H9 (cell line): Measurements from ENCODE around the gene FBXO34. TPM values are rescaled to one million over a fixed set of nuclear protein-coding genes. Genes with fewer than 3 reads are reported as not detected.

Experiments used
- DNase-seq: peaks from one replicate; pipeline ENCODE4 v3.0.0-alpha.2; 2017
- H2AFZ ChIP-seq: one replicate; pipeline ENCODE4 v1.6.1; 2013; ENCODE audit warnings: mild to moderate bottlenecking, low read length, control low read depth, moderate library complexity
- H2AK5ac ChIP-seq: 2 replicates; pipeline ENCODE4 v1.6.1; 2013; ENCODE audit warnings: low read length, control low read depth, mixed read lengths; ENCODE audit not compliant: insufficient read length
- H2BK120ac ChIP-seq: one replicate; pipeline ENCODE4 v1.6.1; 2013; ENCODE audit warnings: low read depth, mild to moderate bottlenecking, low read length, control low read depth, inconsistent platforms; ENCODE audit not compliant: poor library complexity, severe bottlenecking
- H2BK12ac ChIP-seq: 2 replicates; pipeline ENCODE4 v1.6.1; 2013; ENCODE audit warnings: low read length, control low read depth, mixed read lengths, low read depth; ENCODE audit not compliant: insufficient read length
- H2BK15ac ChIP-seq: 2 replicates; pipeline ENCODE4 v1.6.1; 2013; ENCODE audit warnings: low read depth, low read length, control low read depth
- H2BK20ac ChIP-seq: one replicate; pipeline ENCODE4 v1.6.1; 2013; ENCODE audit warnings: low read depth, mild to moderate bottlenecking, low read length, control low read depth, inconsistent platforms; ENCODE audit not compliant: poor library complexity, severe bottlenecking
- H2BK5ac ChIP-seq: 2 replicates; pipeline ENCODE4 v1.6.1; 2013; ENCODE audit warnings: low read length, control low read depth, mixed read lengths; ENCODE audit not compliant: insufficient read length
- H3K14ac ChIP-seq: 2 replicates; pipeline ENCODE4 v1.6.1; 2013; ENCODE audit warnings: low read length, control low read depth; ENCODE audit not compliant: insufficient read depth
- H3K18ac ChIP-seq: 2 replicates; pipeline ENCODE4 v1.6.1; 2013; ENCODE audit warnings: low read depth, mild to moderate bottlenecking, mixed read lengths, low read length, control low read depth; ENCODE audit not compliant: insufficient read length
- H3K23ac ChIP-seq: 2 replicates; pipeline ENCODE4 v1.6.1; 2013; ENCODE audit warnings: low read length, control low read depth, mixed read lengths, low read depth; ENCODE audit not compliant: insufficient read length
- H3K23me2 ChIP-seq: 2 replicates; pipeline ENCODE4 v1.6.1; 2013; ENCODE audit warnings: low read depth, mild to moderate bottlenecking, mixed read lengths, low read length, control low read depth; ENCODE audit not compliant: insufficient read length, poor library complexity, severe bottlenecking
- H3K27ac ChIP-seq: 2 replicates; pipeline ENCODE4 v1.5.1; 2013; ENCODE audit warnings: low read length, control low read depth, mixed read lengths, low read depth; ENCODE audit not compliant: insufficient read length
- H3K27me3 ChIP-seq: 2 replicates; pipeline ENCODE4 v1.6.1; 2013; ENCODE audit warnings: low read length, control low read depth, inconsistent platforms; ENCODE audit not compliant: insufficient read depth
- H3K4ac ChIP-seq: 2 replicates; pipeline ENCODE4 v1.6.1; 2013; ENCODE audit warnings: low read depth, mild to moderate bottlenecking, control low read depth, inconsistent platforms, low read length, moderate library complexity
- H3K4me1 ChIP-seq: 2 replicates; pipeline ENCODE4 v1.6.1; 2013; ENCODE audit warnings: low read length, control low read depth, inconsistent platforms; ENCODE audit not compliant: insufficient read depth
- H3K4me2 ChIP-seq: 2 replicates; pipeline ENCODE4 v1.6.1; 2013; ENCODE audit warnings: low read length, control low read depth, mixed read lengths; ENCODE audit not compliant: insufficient read length, insufficient read depth
- H3K56ac ChIP-seq: 2 replicates; pipeline ENCODE4 v1.6.1; 2013; ENCODE audit warnings: low read depth, mild to moderate bottlenecking, mixed read lengths, low read length, control low read depth; ENCODE audit not compliant: insufficient read length
- H3K79me1 ChIP-seq: 2 replicates; pipeline ENCODE4 v1.6.1; 2013; ENCODE audit warnings: low read depth, mild to moderate bottlenecking, moderate library complexity, low read length, control low read depth, inconsistent platforms; ENCODE audit not compliant: insufficient read depth, poor library complexity, severe bottlenecking
- H3K79me2 ChIP-seq: 2 replicates; pipeline ENCODE4 v1.6.1; 2013; ENCODE audit warnings: low read length, control low read depth, inconsistent platforms; ENCODE audit not compliant: insufficient read depth
- H3K9ac ChIP-seq: 2 replicates; pipeline ENCODE4 v1.6.1; 2013; ENCODE audit warnings: low read length, control low read depth, mixed read lengths; ENCODE audit not compliant: insufficient read length; ENCODE audit errors: extremely low read depth
- H3K9me3 ChIP-seq: one replicate; pipeline ENCODE4 v1.6.1; 2013; ENCODE audit warnings: low read depth, low read length, inconsistent platforms; ENCODE audit not compliant: control insufficient read depth
- H3T11ph ChIP-seq: one replicate; pipeline ENCODE4 v1.6.1; 2013; ENCODE audit warnings: mild to moderate bottlenecking, low read length, control low read depth, inconsistent platforms
- H4K20me1 ChIP-seq: one replicate; pipeline ENCODE4 v1.6.1; 2013; ENCODE audit not compliant: control insufficient read depth, insufficient read length, insufficient read depth
- H4K5ac ChIP-seq: 2 replicates; pipeline ENCODE4 v1.6.1; 2013; ENCODE audit warnings: low read depth, mild to moderate bottlenecking, mixed read lengths, low read length, control low read depth; ENCODE audit not compliant: insufficient read length
- H4K8ac ChIP-seq: replicated peaks from 2 replicates; pipeline ENCODE4 v1.6.1; 2013; ENCODE audit warnings: low read length, control low read depth, mixed read lengths, low read depth; ENCODE audit not compliant: insufficient read length
- H4K91ac ChIP-seq: 2 replicates; pipeline ENCODE4 v1.6.1; 2013; ENCODE audit warnings: low read depth, mild to moderate bottlenecking, moderate library complexity, mixed read lengths, low read length, control low read depth; ENCODE audit not compliant: insufficient read length
- H3K27ac Mint-ChIP-seq, 3 experiments: 2 replicates in 2 of 3; 3 replicates in 1 of 3; pipeline ENCODE4 v1.8.0; 2020 to 2021; ENCODE audit warnings: mixed read lengths in 3 of 3, mild to moderate bottlenecking in 1 of 3, moderate library complexity in 1 of 3
- H3K27me3 Mint-ChIP-seq: 2 replicates; pipeline ENCODE4 v1.8.0; 2021; ENCODE audit warnings: low read depth, mild to moderate bottlenecking, moderate library complexity, mixed read lengths
- H3K36me3 Mint-ChIP-seq, 3 experiments: 2 replicates in 2 of 3; 3 replicates in 1 of 3; pipeline ENCODE4 v1.8.0; 2020 to 2021; ENCODE audit warnings: low read depth in 3 of 3, mixed read lengths in 3 of 3; ENCODE audit not compliant: insufficient read depth in 1 of 3
- H3K4me1 Mint-ChIP-seq, 2 experiments: 2 replicates each; pipeline ENCODE4 v1.8.0; 2020; ENCODE audit warnings: mixed read lengths in 2 of 2
- H3K4me3 Mint-ChIP-seq, 2 experiments: 2 replicates in 1 of 2; 3 replicates in 1 of 2; pipeline ENCODE4 v1.8.0; 2020 to 2021; ENCODE audit warnings: mild to moderate bottlenecking in 2 of 2, mixed read lengths in 2 of 2, moderate library complexity in 1 of 2
- H3K9me3 Mint-ChIP-seq, 2 experiments: 2 replicates in 1 of 2; 3 replicates in 1 of 2; pipeline ENCODE4 v1.8.0; 2020; ENCODE audit warnings: mild to moderate bottlenecking in 2 of 2, mixed read lengths in 2 of 2, moderate library complexity in 1 of 2
- CTCF ChIP-seq: fragments of 200-600 bp; sonication (generic); conservative IDR thresholded peaks from 3 replicates; pipeline ENCODE4 v1.8.0; 2021; ENCODE audit warnings: antibody characterized with exemption, mild to moderate bottlenecking
- whole genome bisulfite sequencing: extraction: QIAGEN DNeasy Blood & Tissue Kit; methylation state at CpG from one replicate; pipeline ENCODE4 v1.1.7; 2013; ENCODE audit warnings: missing lambda C conversion rate, low lambda C conversion rate, mixed read lengths; ENCODE audit not compliant: insufficient read length; ENCODE audit errors: extremely low coverage; 5-methylcytosine and 5-hydroxymethylcytosine counted together
- total RNA-seq: library from RNA; stranded (reverse); gene quantifications from 2 replicates; pipeline ENCODE4 v1.2.1, GENCODE V29; 2021

Gene FBXO34
- total RNA-seq, 1 experiment from 2014 or later = 12.0 TPM

GRCh38 chr14:55372423-55372822 lies 101.2 kb downstream of the FBXO34 start:
- Histone ChIP-seq H4K5ac (no peak overlapping the region), H3T11ph (no peak overlapping the region), H2AFZ (no peak overlapping the region), H3K23ac (no peak overlapping the region), H4K91ac (no peak overlapping the region), H3K4me2 (no peak overlapping the region), H3K79me1 (no peaks in the 10 kb centered on the region), H2BK15ac (no peak overlapping the region), H3K4ac (no peak overlapping the region), H3K27me3 (no peaks in the 10 kb centered on the region), H3K9ac (no peak overlapping the region), H3K79me2 (no peaks in the 10 kb centered on the region), H3K27ac (no peak overlapping the region), H3K9me3 (no peaks in the 10 kb centered on the region), H2BK12ac (no peak overlapping the region), H2AK5ac (no peak overlapping the region), H2BK120ac (no peak overlapping the region), H3K56ac (no peak overlapping the region), H2BK5ac (no peak overlapping the region), H2BK20ac (no peak overlapping the region), H3K23me2 (no peaks in the 10 kb centered on the region), H3K14ac (no peak overlapping the region), H4K20me1 (no peaks in the 10 kb centered on the region), H3K18ac (no peak overlapping the region), H4K8ac (no peak overlapping the region), H3K4me1 (no peaks in the 10 kb centered on the region)
- TF ChIP-seq CTCF = no peak
- no peaks in the 10 kb centered on the region for H3K27me3 Mint-ChIP-seq
- no peak overlapping the region for H3K4me3 Mint-ChIP-seq
- no peak for DNase-seq
- H3K27ac Mint-ChIP-seq = peak overlapping the region in 1 of 3 experiments; percentile 4; a peak in 3 of 7 replicates
- H3K36me3 Mint-ChIP-seq = peaks cover 14 to 52% (median 44%) of the 10 kb centered on the region in 3 experiments; a peak in 6 of 7 replicates
- H3K9me3 Mint-ChIP-seq = no peaks in the 10 kb centered on the region
- WGBS = no CpG with 5 or more reads among the region's 1 CpG
- no peaks in the 10 kb centered on the region for H3K4me1 Mint-ChIP-seq
